Right renal pelvis (tissue), 4 donors: Measurements from ENCODE around the gene XRCC4. TPM values are rescaled to one million over a fixed set of nuclear protein-coding genes. Genes with fewer than 3 reads are reported as not detected.

Experiments
- polyA plus RNA-seq, 4 donors: library from polyadenylated mRNA; unstranded; fragments of 120-200 nt; gene quantifications; one replicate each; pipeline ENCODE4 v1.2.1, GENCODE V29; 2013; ENCODE audit not compliant: insufficient read length in 4 of 4

Gene XRCC4
- polyA plus RNA-seq, 4 donors = 12.2 to 15.2 (median 13.8) TPM

Other genes with a start within 250 kb of the XRCC4 start
- gene TMEM167A, start 153 bp upstream of the XRCC4 start, polyA plus RNA-seq = 100 to 1,000 TPM; 100 to 144 (median 138) TPM